ENCODE results near the gene INPPL1.

INPPL1 gene

GRCh38 chr11:72247584-72247983 lies 23.0 kb downstream of the INPPL1 start:
- peaks cover 28% of the 10 kb centered on the region for H3K27me3 ChIP-seq (ENCODE audit: insufficient read depth, poor library complexity, severe bottlenecking)
- TF ChIP-seq CTCF (IDR thresholded peaks at IDR 0.05; ENCODE audit: poor library complexity, severe bottlenecking) = no peak
- no peak for DNase-seq (ENCODE audit: low spot score)

DNA sequence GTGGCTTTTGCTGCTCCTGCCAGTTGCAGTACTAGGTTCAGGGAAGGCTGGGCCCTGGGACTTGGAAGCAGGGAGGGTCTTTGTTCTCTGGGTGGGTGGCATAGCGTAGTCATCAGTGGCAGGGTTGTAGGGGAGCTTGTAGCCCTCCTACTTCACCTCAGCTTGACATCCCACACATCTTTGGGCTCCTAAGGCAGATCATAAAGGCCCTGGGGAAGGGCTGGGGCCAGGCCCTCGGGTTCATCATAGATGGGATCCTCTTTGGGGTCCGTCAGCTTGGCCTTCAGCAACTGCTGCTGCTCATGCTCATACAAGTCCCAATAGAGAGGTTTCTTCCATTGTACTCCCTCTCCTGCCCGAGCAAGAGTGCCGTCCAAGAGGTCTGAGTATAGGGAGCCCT lies 25.4 kb downstream of the INPPL1 start:
- DNase-seq (ENCODE audit: low spot score) = no peak
- no peak for ATAC-seq (ENCODE audit: low read depth)
- no peak for TF ChIP-seq CTCF (IDR thresholded peaks at IDR 0.05; ENCODE audit: poor library complexity, severe bottlenecking)
- no peaks in the 10 kb centered on the region for H3K4me1 ChIP-seq (ENCODE audit: insufficient read depth, poor library complexity, severe bottlenecking)
- H3K4me3 ChIP-seq (ENCODE audit: severe bottlenecking) = no peak overlapping the region
- H3K36me3 ChIP-seq (ENCODE audit: low read depth) = no peaks in the 10 kb centered on the region
- no peak overlapping the region for H3K27ac ChIP-seq (ENCODE audit: poor library complexity, severe bottlenecking)
- H3K27me3 ChIP-seq (ENCODE audit: insufficient read depth, poor library complexity, severe bottlenecking) = peaks cover 8% of the 10 kb centered on the region
- peaks cover 5% of the 10 kb centered on the region for H3K9me3 ChIP-seq (ENCODE audit: severe bottlenecking)

More at GRCh38 chr11:72247584-72247983, 23.0 kb downstream of the INPPL1 start:
- Histone ChIP-seq H3K36me3 (ENCODE audit: low read depth) (no peaks in the 10 kb centered on the region), H3K4me3 (ENCODE audit: severe bottlenecking) (no peak overlapping the region), H3K27ac (ENCODE audit: poor library complexity, severe bottlenecking) (no peak overlapping the region), H3K9me3 (ENCODE audit: severe bottlenecking) (no peaks in the 10 kb centered on the region), H3K4me1 (ENCODE audit: insufficient read depth, poor library complexity, severe bottlenecking) (no peaks in the 10 kb centered on the region)
- no peak for ATAC-seq (ENCODE audit: low read depth)

DNA sequence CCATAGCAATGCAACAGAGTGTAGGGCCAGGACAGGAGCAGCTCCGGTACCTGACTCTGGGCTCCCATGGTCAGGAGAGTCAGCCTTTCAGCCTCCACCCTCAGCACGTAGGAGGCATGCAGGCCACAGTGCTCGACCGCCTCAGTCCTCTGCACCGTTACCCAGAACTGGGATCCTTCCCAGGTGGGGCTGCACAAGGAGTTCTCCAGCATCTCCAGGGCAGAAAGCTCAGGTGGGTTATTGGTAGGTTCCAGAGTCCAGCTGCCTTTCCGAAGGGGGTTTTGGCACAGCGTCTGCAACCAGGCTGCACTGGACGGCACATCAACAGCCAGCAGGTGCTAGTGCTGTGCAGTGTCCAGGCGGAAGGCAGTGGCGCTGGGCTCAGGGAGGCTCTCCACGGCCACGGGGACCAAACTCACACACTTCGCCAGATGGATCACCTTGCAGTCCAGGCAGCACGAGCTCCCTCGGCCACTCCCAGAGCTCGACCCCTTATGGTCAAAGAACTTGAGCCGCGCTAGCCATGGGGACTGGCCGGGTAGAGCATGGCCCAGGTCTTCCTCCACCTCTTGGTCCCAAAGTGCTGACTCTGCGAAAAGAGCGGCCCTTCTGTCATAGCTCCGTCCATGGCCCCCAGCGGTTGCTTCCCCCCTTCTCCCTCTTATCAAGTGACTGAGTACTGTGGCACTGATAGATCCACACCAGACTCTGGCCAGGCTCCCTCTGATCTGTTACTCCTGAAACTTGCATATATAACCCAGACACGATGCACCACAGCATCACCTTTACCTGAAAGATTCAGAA lies 26.3 kb downstream of the INPPL1 start:
- no peaks in the 10 kb centered on the region for H3K4me1 ChIP-seq (ENCODE audit: insufficient read depth, poor library complexity, severe bottlenecking)
- ATAC-seq (ENCODE audit: low read depth) = no peak

DNA sequence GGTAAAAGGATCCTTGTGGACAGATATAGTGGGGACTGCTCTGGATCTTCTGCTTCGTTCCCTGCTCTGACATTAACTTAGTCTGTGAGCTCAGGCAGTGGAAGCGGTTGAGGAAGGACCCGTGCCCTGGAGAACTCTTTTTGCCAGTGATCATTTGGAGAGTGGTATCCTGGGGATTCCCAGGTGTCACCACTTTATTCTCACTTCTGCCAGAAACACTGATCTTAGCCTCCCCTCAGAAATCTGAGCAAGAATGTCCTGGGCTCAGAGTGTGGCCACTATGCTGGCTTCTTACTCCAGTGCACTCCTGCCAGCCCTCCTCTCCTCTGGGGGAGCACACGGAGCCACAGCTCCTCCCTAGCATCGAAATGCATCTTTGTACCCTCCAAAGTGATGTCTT lies 27.0 kb downstream of the INPPL1 start:
- Histone ChIP-seq H3K27me3 (ENCODE audit: insufficient read depth, poor library complexity, severe bottlenecking) (no peaks in the 10 kb centered on the region), H3K4me1 (ENCODE audit: insufficient read depth, poor library complexity, severe bottlenecking) (no peaks in the 10 kb centered on the region), H3K4me3 (ENCODE audit: severe bottlenecking) (no peak overlapping the region), H3K36me3 (ENCODE audit: low read depth) (no peaks in the 10 kb centered on the region), H3K9me3 (ENCODE audit: severe bottlenecking) (peaks cover 5% of the 10 kb centered on the region), H3K27ac (ENCODE audit: poor library complexity, severe bottlenecking) (no peak overlapping the region)
- no peak for TF ChIP-seq CTCF (IDR thresholded peaks at IDR 0.05; ENCODE audit: poor library complexity, severe bottlenecking)
- ATAC-seq (ENCODE audit: low read depth) (no peak), DNase-seq (ENCODE audit: low spot score) (no peak)

More for the DNA sequence above, 26.3 kb downstream of the INPPL1 start:
- H3K36me3 ChIP-seq (ENCODE audit: low read depth) = no peaks in the 10 kb centered on the region
- no peak for TF ChIP-seq CTCF (IDR thresholded peaks at IDR 0.05; ENCODE audit: poor library complexity, severe bottlenecking)
- no peaks in the 10 kb centered on the region for H3K27me3 ChIP-seq (ENCODE audit: insufficient read depth, poor library complexity, severe bottlenecking)
- peaks cover 5% of the 10 kb centered on the region for H3K9me3 ChIP-seq (ENCODE audit: severe bottlenecking)
- no peak overlapping the region for H3K27ac ChIP-seq (ENCODE audit: poor library complexity, severe bottlenecking)
- no peak overlapping the region for H3K4me3 ChIP-seq (ENCODE audit: severe bottlenecking)
- DNase-seq (ENCODE audit: low spot score) = no peak

DNA sequence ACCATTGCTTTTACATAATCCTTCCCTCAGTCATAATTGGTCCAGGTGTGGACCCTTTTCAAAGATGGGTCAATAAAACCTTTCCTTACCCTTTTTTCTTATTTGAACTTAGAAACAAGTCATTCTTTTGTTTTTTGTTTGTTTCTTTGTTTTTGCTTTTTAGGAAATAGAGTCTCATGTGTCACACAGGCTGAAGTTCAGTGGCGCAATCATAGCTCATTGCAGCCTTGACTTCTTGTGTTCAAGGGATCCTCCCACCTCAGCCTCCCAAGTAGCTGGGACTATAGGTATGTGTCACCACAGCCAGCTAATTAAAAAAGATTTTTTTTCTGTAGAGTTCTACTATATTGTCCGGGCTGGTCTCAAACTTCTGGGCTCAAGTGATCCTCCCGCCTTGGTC lies 28.8 kb downstream of the INPPL1 start:
- no peaks in the 10 kb centered on the region for H3K4me1 ChIP-seq (ENCODE audit: insufficient read depth, poor library complexity, severe bottlenecking)
- H3K9me3 ChIP-seq (ENCODE audit: severe bottlenecking) = peaks cover 5% of the 10 kb centered on the region
- no peaks in the 10 kb centered on the region for H3K27me3 ChIP-seq (ENCODE audit: insufficient read depth, poor library complexity, severe bottlenecking)
- ATAC-seq (ENCODE audit: low read depth) (no peak), DNase-seq (ENCODE audit: low spot score) (no peak)
- H3K4me3 ChIP-seq (ENCODE audit: severe bottlenecking) = no peak overlapping the region
- no peak for TF ChIP-seq CTCF (IDR thresholded peaks at IDR 0.05; ENCODE audit: poor library complexity, severe bottlenecking)
- no peaks in the 10 kb centered on the region for H3K36me3 ChIP-seq (ENCODE audit: low read depth)
- no peak overlapping the region for H3K27ac ChIP-seq (ENCODE audit: poor library complexity, severe bottlenecking)

Data from RWPE2 (cell line).